Gastroesophageal sphincter (tissue), 3 donors: ENCODE measurements around the gene BLOC1S1.

Source experiments
- POLR2AphosphoS5 ChIP-seq: sonication (generic); formaldehyde crosslinking; IDR thresholded peaks from one replicate; pipeline ENCODE4 v1.6.1; 2017; ENCODE audit warnings: antibody characterized with exemption
- TF ChIP-seq, protein P1 (sequence below), 4 experiments: fragments of 200-600 bp in 2 of 4; fragments of 450-650 bp in 2 of 4; sonication (generic) in 1 of 4; IDR thresholded peaks; one replicate each; pipeline ENCODE4 v1.5.1; 2017 to 2019; ENCODE audit warnings: antibody characterized with exemption in 4 of 4, mild to moderate bottlenecking in 2 of 4, moderate library complexity in 2 of 4

DNA sequence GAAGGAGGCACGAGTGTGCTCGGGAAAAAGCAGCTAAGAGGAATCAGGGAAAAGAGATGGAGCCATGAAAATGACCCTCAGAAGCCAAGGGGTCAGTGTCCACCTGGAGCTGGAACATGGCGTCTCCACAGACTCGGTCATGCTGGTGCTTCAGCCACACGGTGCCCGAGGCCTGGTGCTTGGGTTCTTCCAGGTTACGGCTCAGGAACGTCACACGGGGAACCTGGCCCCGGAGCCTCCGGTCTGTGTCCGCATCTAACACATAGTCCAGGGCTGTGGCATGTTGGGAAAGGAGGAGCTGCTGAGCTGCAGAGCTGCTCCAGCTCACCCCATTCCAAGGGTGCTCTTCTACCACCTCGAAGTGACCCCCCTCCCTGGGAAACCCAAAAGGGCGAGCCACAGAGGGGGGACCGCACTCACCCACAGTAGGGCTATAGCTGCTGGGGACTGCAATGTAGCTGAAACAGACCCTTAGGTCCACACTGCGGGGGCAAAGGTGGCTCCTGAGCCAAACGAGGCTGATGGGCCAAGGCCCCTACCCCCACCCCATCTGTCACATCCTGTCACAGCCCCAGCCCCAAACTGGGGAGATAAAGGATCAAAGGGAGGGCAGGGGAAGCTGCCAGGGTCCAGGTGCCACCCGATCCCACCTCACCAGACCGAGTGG is 18.9 kb upstream of the BLOC1S1 start:
- no peak for TF ChIP-seq POLR2AphosphoS5
- TF ChIP-seq, protein P1, sequence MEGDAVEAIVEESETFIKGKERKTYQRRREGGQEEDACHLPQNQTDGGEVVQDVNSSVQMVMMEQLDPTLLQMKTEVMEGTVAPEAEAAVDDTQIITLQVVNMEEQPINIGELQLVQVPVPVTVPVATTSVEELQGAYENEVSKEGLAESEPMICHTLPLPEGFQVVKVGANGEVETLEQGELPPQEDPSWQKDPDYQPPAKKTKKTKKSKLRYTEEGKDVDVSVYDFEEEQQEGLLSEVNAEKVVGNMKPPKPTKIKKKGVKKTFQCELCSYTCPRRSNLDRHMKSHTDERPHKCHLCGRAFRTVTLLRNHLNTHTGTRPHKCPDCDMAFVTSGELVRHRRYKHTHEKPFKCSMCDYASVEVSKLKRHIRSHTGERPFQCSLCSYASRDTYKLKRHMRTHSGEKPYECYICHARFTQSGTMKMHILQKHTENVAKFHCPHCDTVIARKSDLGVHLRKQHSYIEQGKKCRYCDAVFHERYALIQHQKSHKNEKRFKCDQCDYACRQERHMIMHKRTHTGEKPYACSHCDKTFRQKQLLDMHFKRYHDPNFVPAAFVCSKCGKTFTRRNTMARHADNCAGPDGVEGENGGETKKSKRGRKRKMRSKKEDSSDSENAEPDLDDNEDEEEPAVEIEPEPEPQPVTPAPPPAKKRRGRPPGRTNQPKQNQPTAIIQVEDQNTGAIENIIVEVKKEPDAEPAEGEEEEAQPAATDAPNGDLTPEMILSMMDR (IDR thresholded peaks at IDR 0.05): no peak
